Measurements from ENCODE around the gene FASLG.
"Not testable (repeated sequence)": the region's sequence is repeated elsewhere in the genome, so short reads cannot be mapped to it uniquely, and the experiment has no call there.

Gene FASLG

GRCh38 chr1:172682812-172683211 lies 23.9 kb downstream of the FASLG start:
- no peak for DNase-seq (ENCODE audit: low read depth)

GRCh38 chr1:172686143-172686542 lies 27.2 kb downstream of the FASLG start:
- DNase-seq (ENCODE audit: low read depth): no peak

- not testable (repeated sequence) for DNase-seq (ENCODE audit: low read depth)
These were observed 29.7 kb downstream of the FASLG start for GRCh38 chr1:172688428-172689085.

GRCh38 chr1:172690925-172691324 lies 32.0 kb downstream of the FASLG start:
- not testable (repeated sequence) for DNase-seq (ENCODE audit: low read depth)

- DNase-seq (ENCODE audit: low read depth): no peak
These were observed 38.7 kb downstream of the FASLG start for GRCh38 chr1:172697534-172698002.

GRCh38 chr1:172698224-172698623 lies 39.3 kb downstream of the FASLG start:
- no peak for DNase-seq (ENCODE audit: low read depth)

- no peak for DNase-seq (ENCODE audit: low read depth)
These were observed 40.2 kb downstream of the FASLG start for GRCh38 chr1:172699111-172699510.

GRCh38 chr1:172699695-172700227 lies 40.9 kb downstream of the FASLG start:
- DNase-seq (ENCODE audit: low read depth): no peak

GRCh38 chr1:172700556-172700955 lies 41.7 kb downstream of the FASLG start:
- no peak for DNase-seq (ENCODE audit: low read depth)

- DNase-seq (ENCODE audit: low read depth): no peak
These were observed 45.1 kb downstream of the FASLG start for GRCh38 chr1:172704001-172704400.

- DNase-seq (ENCODE audit: low read depth): no peak
These were observed 45.7 kb downstream of the FASLG start for GRCh38 chr1:172704420-172705210.

- no peak for DNase-seq (ENCODE audit: low read depth)
These were observed 49.5 kb downstream of the FASLG start for GRCh38 chr1:172708452-172708851.

GRCh38 chr1:172711558-172711957 lies 52.7 kb downstream of the FASLG start:
- DNase-seq (ENCODE audit: low read depth): no peak

GRCh38 chr1:172713466-172713865 lies 54.6 kb downstream of the FASLG start:
- DNase-seq (ENCODE audit: low read depth): no peak

All from HS-27A (cell line).